SK-N-DZ (cell line): ENCODE results near the gene ZNRF1.
A peak's percentile ranks its signal among the peaks of the same experiment; 100 is the strongest.
"Not testable (repeated sequence)": the region's sequence is repeated elsewhere in the genome, so short reads cannot be mapped to it uniquely, and the experiment has no call there.

Source experiments
- DNase-seq: peaks from one replicate; pipeline ENCODE4 v3.0.0-alpha.2; 2015; ENCODE audit warnings: low spot score

Gene ZNRF1

GRCh38 chr16:75111961-75112733, 113.3 kb downstream of the ZNRF1 start:
- no peak for DNase-seq

GRCh38 chr16:75112734-75113491, 114.1 kb downstream of the ZNRF1 start:
- no peak for DNase-seq

DNA sequence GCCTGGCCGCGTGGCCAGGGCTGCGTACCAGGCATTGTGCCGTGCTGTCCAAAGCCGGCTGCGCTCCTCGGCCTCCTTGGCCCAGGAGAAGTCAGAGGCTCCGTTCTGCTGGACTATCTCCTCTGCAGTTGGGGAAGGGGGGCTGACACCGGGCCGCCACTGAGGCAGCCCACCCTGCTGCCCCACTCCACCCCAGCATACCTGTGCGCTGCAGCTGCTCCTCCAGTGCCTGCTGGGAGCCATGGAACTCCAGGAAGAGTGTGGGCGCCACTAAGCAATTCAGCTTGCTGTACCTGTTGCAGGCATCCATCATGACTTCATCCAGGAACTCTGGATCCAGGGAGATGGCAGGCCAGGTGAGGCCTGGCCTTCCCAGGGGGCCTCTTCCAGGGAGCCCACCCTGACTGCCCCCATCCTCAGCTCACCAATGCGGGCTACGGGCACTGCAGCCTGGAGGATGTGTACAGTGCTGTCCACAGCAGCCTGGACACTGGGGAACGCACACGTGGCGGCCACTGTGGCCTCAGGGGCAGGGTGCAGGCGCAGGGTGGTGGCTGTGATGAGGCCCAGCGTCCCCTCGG, 114.8 kb downstream of the ZNRF1 start:
- DNase-seq = no peak

DNA sequence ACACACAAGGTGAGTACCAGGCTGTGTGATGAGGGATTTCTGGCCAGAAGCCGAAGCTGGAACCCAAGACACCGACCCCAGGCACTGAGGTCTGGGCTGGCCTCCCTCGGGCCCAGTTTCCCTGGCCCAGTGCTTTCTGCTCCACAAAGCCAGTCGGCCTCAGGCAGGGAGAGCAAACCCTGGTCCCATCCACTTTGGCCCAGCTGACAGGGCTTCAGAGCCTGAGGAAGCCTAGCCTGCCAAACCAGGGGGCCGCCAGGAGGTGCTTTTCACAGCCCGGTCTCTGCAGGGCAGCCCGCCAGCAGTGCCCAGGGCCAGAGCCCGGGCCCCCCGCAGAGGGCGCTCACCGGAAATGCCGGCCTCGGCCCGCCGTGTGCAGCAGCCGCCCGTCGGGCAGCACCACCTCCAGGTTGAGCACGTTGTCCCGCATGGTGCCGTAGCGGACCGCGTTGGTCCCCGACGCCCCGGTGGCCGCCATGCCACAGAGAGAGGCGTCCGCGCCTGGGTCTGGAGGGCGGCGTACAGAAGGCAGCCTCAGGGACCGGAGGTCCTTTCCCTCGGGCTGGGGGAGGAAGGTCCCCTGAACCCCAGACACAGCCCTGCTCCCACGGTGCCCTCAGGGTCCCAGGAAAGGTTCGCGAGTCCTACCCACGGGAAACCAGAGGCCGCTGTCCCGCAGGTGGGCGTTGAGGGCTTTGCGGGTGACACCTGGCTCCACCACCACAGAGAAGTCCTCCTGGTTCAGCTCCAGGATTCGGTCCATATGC, 115.5 kb downstream of the ZNRF1 start:
- DNase-seq = no peak

- DNase-seq = no peak
Observed at GRCh38 chr16:75114946-75115825, 116.4 kb downstream of the ZNRF1 start.

- DNase-seq = peak; percentile 80
Observed at GRCh38 chr16:75116081-75116910, 117.5 kb downstream of the ZNRF1 start, which contains the start of gene LDHD. Gene LDHD (minus strand): TSS chr16:75116780. CDS start chr16:75116720, 60 bp downstream.

DNA sequence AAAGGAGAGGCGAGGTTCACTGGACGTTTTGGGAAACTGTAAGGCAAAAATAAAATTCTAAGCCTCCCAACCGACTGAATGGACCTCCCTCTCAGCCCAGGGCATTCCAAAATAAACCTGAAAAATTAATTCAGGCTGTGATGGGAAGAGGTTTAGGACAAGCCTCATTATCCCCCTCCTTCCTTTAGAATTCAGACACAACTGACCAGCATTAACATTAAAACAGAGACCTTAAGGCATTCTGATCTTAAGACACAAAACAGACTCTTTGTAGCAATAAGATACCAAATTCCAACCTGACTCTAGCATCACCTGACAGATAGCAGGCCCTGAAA, 118.1 kb downstream of the ZNRF1 start:
- no peak for DNase-seq

DNA sequence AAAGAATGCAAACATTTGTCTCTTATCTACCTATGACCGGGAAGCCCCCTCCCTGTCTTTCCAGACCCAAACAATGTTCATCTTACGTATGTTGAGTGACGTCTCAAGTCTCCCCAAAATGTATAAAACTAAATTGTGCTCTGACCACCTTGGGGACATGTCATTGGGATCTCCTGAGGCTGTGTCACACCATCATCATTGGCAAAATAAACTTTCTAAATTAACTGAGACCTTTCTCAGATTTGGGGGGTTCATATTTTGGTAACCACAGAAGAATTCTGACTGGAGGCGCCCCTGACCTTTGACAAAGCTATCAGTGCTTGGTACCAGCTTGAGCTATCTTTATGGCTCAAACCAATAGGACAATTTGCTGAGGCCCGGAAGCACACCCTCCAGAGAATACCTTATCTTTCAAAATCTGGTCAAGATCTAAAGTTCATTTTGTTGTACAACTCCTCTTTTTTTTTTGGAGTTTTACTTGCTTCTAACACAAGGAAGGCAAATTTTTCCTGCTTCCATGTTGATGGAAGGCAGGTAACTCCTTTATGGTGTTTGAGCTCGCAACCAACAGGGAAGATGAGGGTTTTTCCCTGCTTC, 120.2 kb downstream of the ZNRF1 start:
- no peak for DNase-seq

DNA sequence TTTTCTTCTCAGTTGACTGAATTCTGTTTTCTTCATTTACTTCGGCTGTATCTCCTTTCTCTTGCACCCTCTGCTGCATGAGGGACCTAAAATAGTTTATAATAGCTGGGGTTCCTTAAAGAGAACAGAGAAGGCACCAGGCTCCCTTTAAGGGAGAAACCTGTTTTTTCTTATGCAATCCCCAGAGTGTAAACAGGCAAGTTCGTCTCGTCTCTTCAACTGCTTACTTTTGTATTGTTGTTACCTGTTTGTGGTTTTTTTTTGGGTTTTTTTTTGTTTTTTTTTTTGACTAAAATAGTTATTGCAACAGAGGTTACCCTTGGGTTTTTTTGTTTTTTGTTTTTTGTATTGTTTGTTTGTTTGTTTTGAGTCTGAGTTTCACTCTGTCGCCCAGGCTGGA, 121.4 kb downstream of the ZNRF1 start:
- no peak for DNase-seq

DNA sequence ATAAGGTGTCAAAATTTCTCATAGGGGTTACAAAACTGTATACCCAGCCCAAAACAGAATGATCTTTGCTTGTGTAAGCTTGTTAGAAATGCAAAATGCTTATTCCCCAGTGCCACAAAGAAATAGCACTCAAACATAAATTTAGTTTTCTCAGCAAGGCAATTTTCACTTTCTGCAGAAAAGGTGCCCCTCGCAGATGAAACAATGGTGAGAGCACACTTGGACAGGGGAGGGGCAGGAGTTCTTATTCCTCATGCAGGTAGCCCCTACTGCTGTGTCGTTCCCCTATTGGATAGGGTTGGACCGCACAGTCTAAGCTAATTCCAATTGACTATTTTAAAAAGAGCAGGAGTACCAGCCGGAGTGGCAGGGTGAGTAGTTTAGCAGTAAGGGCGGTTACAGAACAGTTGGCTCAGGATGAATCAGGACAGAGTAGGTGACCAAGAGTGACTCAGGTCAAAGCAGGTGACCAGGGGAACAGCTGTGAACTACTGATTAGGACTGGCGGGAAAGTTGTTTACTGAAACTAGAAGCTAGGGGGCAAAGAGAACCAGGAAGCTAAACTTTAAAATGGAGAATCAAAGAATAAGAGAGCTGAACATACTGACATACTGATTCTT, 123.2 kb downstream of the ZNRF1 start:
- DNase-seq = no peak

DNA sequence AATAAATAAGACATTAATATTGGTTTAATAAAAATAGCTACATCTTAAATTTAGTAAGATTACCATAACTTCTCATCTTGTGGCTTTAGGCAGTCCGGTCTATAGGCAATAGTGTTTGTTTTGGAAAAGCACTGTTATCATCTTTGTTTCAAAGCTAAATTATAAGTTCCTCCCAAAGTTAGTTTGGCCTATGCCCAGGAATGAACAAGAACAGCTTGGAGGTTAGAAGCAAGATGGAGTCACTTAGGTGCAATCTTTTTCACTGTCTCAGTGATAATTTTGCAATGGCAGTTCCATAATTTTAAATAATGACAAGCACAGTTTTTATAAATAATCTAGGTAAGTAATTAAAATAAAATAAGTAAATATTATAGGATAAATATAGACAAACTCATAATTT, 123.8 kb downstream of the ZNRF1 start:
- no peak for DNase-seq

GRCh38 chr16:75127713-75128415, 129.0 kb downstream of the ZNRF1 start:
- DNase-seq = no peak

DNA sequence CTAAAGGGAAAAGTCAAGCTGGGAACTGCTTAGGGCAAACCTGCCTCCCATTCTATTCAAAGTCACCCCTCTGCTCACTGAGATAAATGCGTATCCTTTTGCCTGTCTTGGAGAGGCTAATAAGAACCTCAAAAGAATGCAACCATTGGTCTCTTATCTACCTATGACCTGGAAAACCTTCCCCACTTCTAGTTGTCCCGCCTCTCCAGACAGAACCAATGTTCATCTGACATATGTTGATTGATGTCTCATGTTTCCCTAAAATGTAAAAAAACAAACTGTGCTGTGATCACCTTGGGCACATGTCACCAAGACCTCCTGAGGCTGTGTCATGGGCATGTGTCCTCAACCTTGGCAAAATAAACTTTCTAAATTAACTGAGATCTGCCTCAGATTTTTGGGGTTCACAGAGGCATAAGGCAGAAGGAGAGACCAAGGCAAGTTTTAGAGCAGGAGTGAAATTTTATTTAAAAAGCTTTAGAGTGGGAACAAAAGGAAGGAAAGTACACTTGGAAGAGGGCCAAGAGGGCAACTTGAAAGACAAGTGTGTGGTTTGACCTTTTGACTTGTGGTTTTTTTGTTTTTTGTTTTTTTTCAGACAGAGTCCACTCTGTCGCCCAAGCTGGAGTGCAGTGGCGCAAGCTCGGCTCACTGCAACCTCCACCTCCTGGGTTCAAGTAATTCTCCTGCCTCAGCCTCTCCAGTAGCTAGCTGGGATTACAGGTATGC, 130.8 kb downstream of the ZNRF1 start:
- not testable (repeated sequence) for DNase-seq

- DNase-seq = peak; percentile 34
Observed at GRCh38 chr16:75130150-75130771, 131.4 kb downstream of the ZNRF1 start.

DNA sequence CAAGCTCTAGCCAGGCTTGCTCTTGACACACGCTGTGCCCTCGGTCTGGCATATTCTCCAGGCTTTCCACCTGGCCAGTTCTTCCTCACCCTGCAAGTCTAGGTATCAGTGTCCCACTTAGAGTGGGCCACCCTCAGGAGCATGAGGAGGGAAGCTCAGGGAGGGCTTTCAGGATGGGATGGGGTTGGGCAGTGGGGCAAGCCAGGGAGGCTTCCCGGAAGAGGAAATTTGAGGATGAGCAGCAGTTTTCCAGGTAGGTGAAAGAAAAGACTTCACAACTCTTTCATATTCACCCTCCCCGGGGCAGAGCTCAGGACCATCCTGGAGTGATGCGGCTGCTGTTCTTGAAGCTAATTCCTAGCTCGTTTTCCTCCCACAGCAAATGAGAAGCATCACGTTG, 132.3 kb downstream of the ZNRF1 start:
- no peak for DNase-seq

DNA sequence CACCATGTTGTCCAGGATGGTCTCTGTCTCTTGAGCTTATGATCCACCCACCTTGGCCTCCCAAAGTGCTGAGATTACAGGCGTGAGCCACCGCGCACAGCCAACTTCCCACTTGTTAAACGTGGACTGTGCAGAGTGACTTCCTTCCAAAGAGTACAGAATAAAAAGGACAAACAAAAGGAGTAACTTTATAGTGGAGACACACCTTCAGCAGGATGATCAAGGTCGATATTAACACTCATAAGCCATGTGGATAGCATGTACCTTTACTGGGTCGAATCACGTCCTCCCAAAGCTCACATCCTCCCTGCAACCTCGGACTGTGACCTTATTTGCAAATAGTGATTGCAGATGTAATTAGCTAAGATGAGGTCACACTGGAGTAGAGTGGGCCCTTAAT, 139.4 kb downstream of the ZNRF1 start:
- no peak for DNase-seq

- peak; percentile 53 for DNase-seq
Observed at GRCh38 chr16:75138636-75139035, 139.8 kb downstream of the ZNRF1 start.
